HS-5 (cell line): Measurements from ENCODE around the gene C2CD3.
A peak's percentile ranks its signal among the peaks of the same experiment; 100 is the strongest.

Experiments used
- DNase-seq: peaks from one replicate; pipeline ENCODE4 v3.0.0-alpha.2; 2012; ENCODE audit warnings: low read depth

The C2CD3 gene

GRCh38 chr11:74170694-74171629 lies at the start of gene C2CD3, which contains the start of gene PPME1:
C2CD3 (minus strand) TSS chr11:74171002; CDS start chr11:74170792, 210 bp downstream.
PPME1 (plus strand) TSS chr11:74171289; CDS start chr11:74171422, 133 bp downstream.
- DNase-seq, result peak; percentile 99

- no peak for DNase-seq
Observed at GRCh38 chr11:74220376-74220775, 49.6 kb upstream of the C2CD3 start.

- no peak for DNase-seq
Observed at GRCh38 chr11:74212533-74212932, 41.7 kb upstream of the C2CD3 start.

DNA sequence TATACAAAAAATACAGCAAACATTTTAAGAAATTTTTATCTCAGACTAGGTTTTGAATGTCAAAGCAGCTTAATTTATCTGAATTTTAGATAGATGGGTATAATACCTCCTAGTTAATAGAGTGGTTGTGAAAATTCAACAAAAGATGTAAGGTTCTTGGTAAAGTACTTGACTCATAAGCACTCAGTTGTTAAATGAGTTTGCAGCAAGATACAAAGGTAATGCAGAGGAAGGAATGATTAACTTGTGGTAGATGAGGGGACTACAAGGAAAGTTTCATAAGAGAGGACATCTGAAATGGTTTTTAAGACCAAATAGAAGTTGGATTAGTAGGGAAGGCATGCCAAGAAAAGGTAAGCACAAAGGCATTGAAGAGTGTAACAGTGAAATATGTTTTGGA lies 37.7 kb upstream of the C2CD3 start:
- DNase-seq, result no peak

- DNase-seq, result no peak
Observed at GRCh38 chr11:74206746-74207145, 35.9 kb upstream of the C2CD3 start.

- no peak for DNase-seq
Observed at GRCh38 chr11:74205181-74205580, 34.4 kb upstream of the C2CD3 start.

DNA sequence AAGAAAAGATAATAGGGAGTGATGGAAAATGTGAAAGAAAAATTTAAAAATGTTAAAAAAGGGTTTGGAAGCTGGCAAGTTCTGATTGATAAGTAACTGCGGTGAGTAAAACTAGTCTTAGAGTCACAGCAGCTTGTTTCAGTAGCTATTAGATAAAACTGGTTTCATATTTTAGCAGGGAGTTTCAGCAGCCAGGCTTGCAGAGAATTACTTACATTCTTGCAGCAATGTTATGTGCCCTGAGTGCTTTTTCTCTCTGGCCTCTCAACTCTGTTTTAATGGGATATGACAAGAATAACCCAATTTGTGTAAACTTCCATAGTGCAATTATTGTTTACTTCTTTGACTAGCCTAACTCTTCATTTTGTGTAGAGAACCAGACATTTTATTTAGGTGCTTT lies 33.9 kb upstream of the C2CD3 start:
- DNase-seq, result no peak

DNA sequence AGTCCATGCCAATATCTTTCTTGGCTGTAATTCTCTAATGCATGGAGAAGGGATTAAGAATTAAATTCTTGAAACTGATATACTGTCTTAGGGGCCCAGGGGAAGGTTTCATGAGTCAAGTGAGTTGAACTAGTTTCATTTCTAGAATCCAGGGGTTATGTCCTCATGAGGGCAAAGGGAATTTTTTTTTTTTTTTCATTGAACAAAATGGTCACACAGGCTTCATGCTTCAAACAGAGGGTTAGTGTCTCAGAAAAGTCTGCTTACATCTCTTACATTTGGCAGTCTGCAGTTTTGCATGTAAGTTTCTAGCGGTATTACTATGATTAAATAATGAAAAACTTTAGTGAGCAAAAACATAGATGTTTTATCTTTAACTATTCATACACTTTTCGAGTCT lies 33.2 kb upstream of the C2CD3 start:
- DNase-seq, result no peak

GRCh38 chr11:74196781-74197486 lies 26.1 kb upstream of the C2CD3 start:
- no peak for DNase-seq

- no peak for DNase-seq
Observed at GRCh38 chr11:74195828-74196227, 25.0 kb upstream of the C2CD3 start.

DNA sequence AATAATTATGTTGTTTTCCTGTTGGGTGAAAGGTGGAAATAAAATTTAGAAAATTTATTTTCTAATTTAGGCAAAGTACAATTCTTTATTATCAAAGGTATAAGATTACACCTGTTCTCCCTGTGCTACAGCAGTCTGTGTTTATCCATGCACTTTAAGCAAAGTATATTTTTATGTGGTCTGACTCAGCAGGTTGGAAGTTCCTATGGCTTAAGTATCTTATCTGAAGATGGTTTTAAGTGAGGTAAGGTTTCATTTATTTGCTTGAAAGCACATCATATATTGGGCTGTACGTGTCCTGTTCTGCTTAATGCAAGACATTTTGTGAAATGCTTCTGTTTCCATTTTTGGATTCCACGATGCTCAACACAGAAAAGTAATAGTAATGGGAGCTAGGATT lies 14.9 kb upstream of the C2CD3 start:
- DNase-seq, result no peak

DNA sequence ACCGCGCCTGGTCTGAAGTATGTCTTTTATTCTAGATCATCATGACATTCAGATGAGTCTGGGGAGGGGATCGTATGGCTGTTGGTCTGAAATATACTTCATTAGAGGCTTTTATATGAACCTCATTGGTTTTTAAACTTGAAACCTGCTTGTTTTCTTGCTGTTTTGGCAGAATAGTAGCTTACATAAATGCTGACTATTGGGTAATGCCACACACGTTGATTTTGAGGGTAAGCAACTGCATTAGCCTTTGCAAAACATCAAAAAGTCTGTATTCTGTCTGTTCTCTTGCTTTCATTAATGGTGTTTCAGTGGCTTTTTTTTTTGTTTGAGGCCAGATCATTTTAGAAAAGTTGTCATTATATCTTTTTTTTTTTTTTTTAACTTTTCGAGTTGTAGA lies 14.5 kb upstream of the C2CD3 start:
- no peak for DNase-seq

GRCh38 chr11:74182635-74183034 lies 11.8 kb upstream of the C2CD3 start:
- no peak for DNase-seq

- no peak for DNase-seq
Observed at GRCh38 chr11:74179234-74180052, 8.6 kb upstream of the C2CD3 start.

DNA sequence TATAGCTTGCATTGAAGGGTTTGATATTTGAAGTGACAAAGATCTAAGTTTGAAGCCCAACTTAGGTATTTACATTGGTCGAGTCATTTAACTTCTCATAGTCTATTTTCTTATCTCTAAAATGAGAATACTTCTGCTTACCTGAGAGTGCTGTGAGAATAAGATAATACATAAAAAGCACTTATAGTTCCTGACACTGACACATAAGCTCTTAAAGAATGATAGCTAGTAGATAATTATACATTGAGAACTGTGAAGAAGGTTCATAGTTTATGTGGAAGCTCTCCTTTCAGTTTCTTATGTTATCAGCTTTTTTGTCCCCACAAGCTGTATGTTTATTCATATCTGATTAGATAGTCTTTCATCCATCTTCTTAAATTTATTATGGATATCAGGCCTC lies 5.1 kb upstream of the C2CD3 start:
- DNase-seq, result no peak

- no peak for DNase-seq
Observed at GRCh38 chr11:74171997-74172396, 1.2 kb upstream of the C2CD3 start.

GRCh38 chr11:74171630-74171968 lies 797 bp upstream of the C2CD3 start:
- no peak for DNase-seq

DNA sequence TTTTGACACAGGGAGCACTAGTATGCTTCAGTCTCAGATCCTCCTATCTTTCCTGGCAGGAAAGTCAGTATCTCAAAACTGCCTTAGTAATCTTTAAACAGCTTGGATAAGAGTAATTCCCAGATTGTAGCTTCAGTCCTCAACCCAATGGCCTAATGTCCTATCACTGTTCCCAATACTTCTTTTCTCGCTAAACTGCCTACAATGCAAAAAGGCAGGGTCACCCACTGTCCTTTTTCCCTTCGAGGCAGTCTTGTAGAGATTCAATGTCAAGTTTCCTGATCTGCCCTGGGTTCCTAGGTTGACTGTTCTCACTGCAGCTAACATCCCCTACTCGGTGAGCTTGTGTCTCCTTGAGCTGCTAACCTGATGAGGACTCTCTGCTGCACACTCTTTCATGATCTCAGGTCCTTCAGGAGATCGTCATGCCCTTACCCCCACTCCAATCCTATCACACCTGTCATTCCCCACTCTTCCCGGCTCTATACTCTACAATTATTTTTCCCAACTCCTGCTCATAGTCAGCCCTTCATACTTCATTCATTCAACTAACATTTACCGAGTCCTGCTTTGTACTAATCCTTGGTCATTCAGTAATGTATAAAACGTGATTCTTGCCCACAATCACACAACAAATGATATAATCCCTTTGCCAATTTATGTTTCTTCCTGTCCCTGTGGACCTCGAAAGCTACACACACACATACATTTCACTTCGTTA lies 904 bp downstream of the C2CD3 start:
- DNase-seq, result no peak

- DNase-seq, result no peak
Observed at GRCh38 chr11:74168838-74169237, 2.0 kb downstream of the C2CD3 start.

DNA sequence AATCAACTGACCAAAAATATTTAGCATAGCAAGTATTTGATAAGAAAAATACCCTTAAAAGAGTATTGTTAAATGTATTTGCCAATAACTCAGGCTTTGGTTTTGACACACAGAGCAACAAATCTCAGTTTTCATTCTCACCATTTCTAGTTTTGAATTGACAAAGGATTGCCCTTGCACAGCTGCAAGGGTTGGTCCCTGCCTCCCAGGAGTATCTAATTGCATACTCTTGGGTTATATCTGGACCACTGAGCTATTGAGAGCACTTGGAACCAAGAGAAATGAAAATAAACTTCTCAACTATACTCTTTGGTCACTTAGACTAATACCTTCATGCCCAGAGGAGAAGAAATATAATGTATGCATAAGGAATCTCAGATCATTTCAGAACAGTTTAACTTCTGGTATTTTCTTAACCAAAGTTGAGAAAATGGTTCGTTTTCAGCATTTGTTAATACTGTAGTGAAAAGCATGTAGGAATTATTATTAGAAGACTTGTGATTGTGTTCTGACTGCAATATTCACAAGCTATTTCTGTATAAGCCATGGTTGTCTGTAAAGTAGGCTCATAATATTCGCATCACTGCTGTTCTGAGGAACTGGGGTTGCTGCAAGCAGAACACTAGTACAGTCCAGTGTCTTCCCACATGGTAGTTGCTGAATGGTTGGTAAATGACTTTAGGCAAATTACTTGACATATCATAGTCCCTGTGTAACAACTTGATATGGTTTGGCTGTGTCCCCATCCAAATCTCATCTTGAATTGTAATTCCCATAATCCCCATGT lies 7.9 kb downstream of the C2CD3 start:
- no peak for DNase-seq

- DNase-seq, result no peak
Observed at GRCh38 chr11:74159642-74160041, 11.2 kb downstream of the C2CD3 start.
